ENCODE data around the gene AIG1. TPM values are rescaled to one million over a fixed set of nuclear protein-coding genes. Genes with fewer than 3 reads are reported as not detected.
"Not testable (repeated sequence)": the region's sequence is repeated elsewhere in the genome, so short reads cannot be mapped to it uniquely, and the experiment has no call there.

AIG1 gene
- total RNA-seq, 1 donor from 2014 or later: 27.1 TPM

- DNase-seq (ENCODE audit: extremely low read depth, low read depth, low spot score): no peak
Observed at GRCh38 chr6:143125864-143126573, 65.3 kb downstream of the AIG1 start.

- no peak for DNase-seq (ENCODE audit: extremely low read depth, low read depth, low spot score)
Observed at GRCh38 chr6:143126574-143126941, 65.9 kb downstream of the AIG1 start.

- DNase-seq (ENCODE audit: extremely low read depth, low read depth, low spot score): no peak
Observed at GRCh38 chr6:143127941-143128680, 67.4 kb downstream of the AIG1 start.

- DNase-seq (ENCODE audit: extremely low read depth, low read depth, low spot score): no peak
Observed at GRCh38 chr6:143128681-143129015, 68.0 kb downstream of the AIG1 start.

GRCh38 chr6:143130928-143131327 lies 70.2 kb downstream of the AIG1 start:
- no peak for DNase-seq (ENCODE audit: extremely low read depth, low read depth, low spot score)

GRCh38 chr6:143135325-143135724 lies 74.6 kb downstream of the AIG1 start:
- no peak for DNase-seq (ENCODE audit: extremely low read depth, low read depth, low spot score)

GRCh38 chr6:143135797-143136561 lies 75.3 kb downstream of the AIG1 start:
- DNase-seq (ENCODE audit: extremely low read depth, low read depth, low spot score): no peak

GRCh38 chr6:143136647-143137046 lies 76.0 kb downstream of the AIG1 start:
- DNase-seq (ENCODE audit: extremely low read depth, low read depth, low spot score): no peak

GRCh38 chr6:143139239-143139784 lies 78.6 kb downstream of the AIG1 start:
- no peak for DNase-seq (ENCODE audit: extremely low read depth, low read depth, low spot score)

GRCh38 chr6:143139884-143140283 lies 79.2 kb downstream of the AIG1 start:
- DNase-seq (ENCODE audit: extremely low read depth, low read depth, low spot score): not testable (repeated sequence)

GRCh38 chr6:143140767-143141166 lies 80.1 kb downstream of the AIG1 start:
- DNase-seq (ENCODE audit: extremely low read depth, low read depth, low spot score): no peak

- no peak for DNase-seq (ENCODE audit: extremely low read depth, low read depth, low spot score)
Observed at GRCh38 chr6:143141442-143141841, 80.8 kb downstream of the AIG1 start.

- no peak for DNase-seq (ENCODE audit: extremely low read depth, low read depth, low spot score)
Observed at GRCh38 chr6:143146186-143146851, 85.6 kb downstream of the AIG1 start.

- DNase-seq (ENCODE audit: extremely low read depth, low read depth, low spot score): no peak
Observed at GRCh38 chr6:143149771-143150170, 89.1 kb downstream of the AIG1 start.

GRCh38 chr6:143150281-143150680 lies 89.6 kb downstream of the AIG1 start:
- DNase-seq (ENCODE audit: extremely low read depth, low read depth, low spot score): no peak

GRCh38 chr6:143151381-143151780 lies 90.7 kb downstream of the AIG1 start:
- DNase-seq (ENCODE audit: extremely low read depth, low read depth, low spot score): no peak

GRCh38 chr6:143155681-143156080 lies 95.0 kb downstream of the AIG1 start:
- DNase-seq (ENCODE audit: extremely low read depth, low read depth, low spot score): no peak

GRCh38 chr6:143157131-143157530 lies 96.4 kb downstream of the AIG1 start:
- DNase-seq (ENCODE audit: extremely low read depth, low read depth, low spot score): no peak

- DNase-seq (ENCODE audit: extremely low read depth, low read depth, low spot score): no peak
Observed at GRCh38 chr6:143158113-143158581, 97.5 kb downstream of the AIG1 start.

- no peak for DNase-seq (ENCODE audit: extremely low read depth, low read depth, low spot score)
Observed at GRCh38 chr6:143159001-143159400, 98.3 kb downstream of the AIG1 start.

- DNase-seq (ENCODE audit: extremely low read depth, low read depth, low spot score): no peak
Observed at GRCh38 chr6:143160015-143160414, 99.3 kb downstream of the AIG1 start.

Data from glomerular endothelial cell (primary cell).